Psoas muscle (tissue), 8 donors: ENCODE data around the gene NCAPD3. TPM values are rescaled to one million over a fixed set of nuclear protein-coding genes. Genes with fewer than 3 reads are reported as not detected.

Source experiments
- ATAC-seq, 4 donors: fragments of 200-7000 bp; cut with Tn5 transposase; one replicate each; pipeline ENCODE4 v1.9.1; 2020; ENCODE audit warnings: moderate library complexity in 3 of 4, mild to moderate bottlenecking in 2 of 4
- DNase-seq, 2 donors: peaks; one replicate each; pipeline ENCODE4 v3.0.0-alpha.2; 2020
- H3K27ac ChIP-seq: fragments of 200-600 bp; one replicate; pipeline ENCODE4 v1.8.0; 2022
- H3K27me3 ChIP-seq, 3 donors: fragments of 200-600 bp in 1 of 3; one replicate each; pipeline versions ENCODE4 v1.6.1 to v1.8.0; 2013 to 2022; ENCODE audit warnings: low read length in 2 of 3, mild to moderate bottlenecking in 2 of 3, moderate library complexity in 1 of 3; ENCODE audit not compliant: insufficient read depth in 3 of 3
- H3K36me3 ChIP-seq, 2 donors: fragments of 200-600 bp in 1 of 2; one replicate each; pipeline versions ENCODE4 v1.6.1 to v1.8.0; 2013 to 2022; ENCODE audit warnings: low read depth in 1 of 2, mild to moderate bottlenecking in 1 of 2, moderate library complexity in 1 of 2; ENCODE audit not compliant: insufficient read depth in 1 of 2
- H3K4me1 ChIP-seq: fragments of 200-600 bp; one replicate; pipeline ENCODE4 v1.8.0; 2022
- H3K4me3 ChIP-seq: fragments of 200-600 bp; one replicate; pipeline ENCODE4 v1.8.0; 2022; ENCODE audit warnings: mild to moderate bottlenecking
- H3K9me3 ChIP-seq: fragments of 200-600 bp; one replicate; pipeline ENCODE4 v1.8.0; 2022
- WGBS, 3 donors: extraction: QIAGEN DNeasy Blood & Tissue Kit; methylation state at CpG; one replicate each; pipeline versions ENCODE4 v1.1.6 to v1.1.7; 2013; 5-methylcytosine and 5-hydroxymethylcytosine counted together
- intact Hi-C, 2 donors: fragments of 100-400 bp; cut with DNase I; formaldehyde crosslinking; loops; one replicate each; pipeline versions ENCODE4 v1.11.0 to v1.14.2; 2022
- polyA plus RNA-seq, 3 donors: library from polyadenylated mRNA; stranded (reverse); fragments of 200-250 nt; gene quantifications; one replicate each; pipeline ENCODE4 v1.2.3, GENCODE V29; 2013
- total RNA-seq, 4 donors: library from RNA; stranded (reverse); fragmentation: NEBNext Ultra II Directional in 2 of 4; extraction: Animal tissue kit (Norgen Biotek cat#: 25700) in 2 of 4; gene quantifications; one replicate each; pipeline versions ENCODE4 v1.2.1 to v1.2.4, GENCODE V29; 2021 to 2023
- TF ChIP-seq, protein P1 (sequence below): fragments of 200-600 bp; IDR thresholded peaks from one replicate; pipeline ENCODE4 v1.8.0; 2022; ENCODE audit warnings: antibody characterized with exemption
- donor health status: healthy with polysubstance abuse.
- donor health status: DM: no; HTN: no; CAD: no; lungs with moderate emphysema.
- donor health status: Bipolar disorder and iron deficiency.
- donor health status: healthy.
- donor health status: DM: yes; HTN: yes; CAD: no.
- donor health status: DM: no; HTN: no; CAD: no.
- donor health status: DM: no; HTN: no; CAD: no.
- donor health status: DM: yes; HTN: yes; CAD: no.

The NCAPD3 gene
- total and polyA plus RNA-seq, 7 donors: 2.8 to 8.7 (median 5.5) TPM

DNA sequence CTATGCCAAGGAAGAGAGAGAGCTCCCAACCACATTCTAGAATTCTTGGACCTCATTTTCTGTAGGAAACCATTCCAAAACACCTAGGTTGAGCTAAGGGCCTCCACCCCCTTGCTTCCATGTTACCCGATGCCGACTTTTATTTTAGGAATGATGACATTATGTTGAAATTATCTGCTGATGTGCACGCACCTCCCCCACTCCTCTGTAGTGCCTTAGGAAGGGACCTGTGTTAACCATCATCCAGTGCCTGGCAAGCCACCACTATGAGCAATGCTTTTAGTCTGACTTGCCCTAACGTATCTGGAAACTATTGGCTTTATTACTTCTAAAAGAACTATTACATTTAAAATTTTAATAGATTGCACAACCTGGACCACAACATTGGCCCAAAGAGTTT is 42.1 kb downstream of the NCAPD3 start:
- DNase-seq (peak in 1 of 2 donors; percentile 39), ATAC-seq (peak in 2 of 4 donors; percentile 59 to 65)
- peaks cover 0 to 81% of the 10 kb centered on the region in 2 donors for H3K36me3 ChIP-seq
- H3K27ac ChIP-seq: no peak overlapping the region
- intact Hi-C loops: no loop called here
- 66 to 86% (median 72%) methylated on average over 4 of the region's 4 CpGs for WGBS, 3 donors
- no peaks in the 10 kb centered on the region for H3K27me3 ChIP-seq
- H3K4me3 ChIP-seq: no peak overlapping the region
- H3K9me3 ChIP-seq: no peaks in the 10 kb centered on the region
- H3K4me1 ChIP-seq: no peaks in the 10 kb centered on the region
- TF ChIP-seq, protein P1, sequence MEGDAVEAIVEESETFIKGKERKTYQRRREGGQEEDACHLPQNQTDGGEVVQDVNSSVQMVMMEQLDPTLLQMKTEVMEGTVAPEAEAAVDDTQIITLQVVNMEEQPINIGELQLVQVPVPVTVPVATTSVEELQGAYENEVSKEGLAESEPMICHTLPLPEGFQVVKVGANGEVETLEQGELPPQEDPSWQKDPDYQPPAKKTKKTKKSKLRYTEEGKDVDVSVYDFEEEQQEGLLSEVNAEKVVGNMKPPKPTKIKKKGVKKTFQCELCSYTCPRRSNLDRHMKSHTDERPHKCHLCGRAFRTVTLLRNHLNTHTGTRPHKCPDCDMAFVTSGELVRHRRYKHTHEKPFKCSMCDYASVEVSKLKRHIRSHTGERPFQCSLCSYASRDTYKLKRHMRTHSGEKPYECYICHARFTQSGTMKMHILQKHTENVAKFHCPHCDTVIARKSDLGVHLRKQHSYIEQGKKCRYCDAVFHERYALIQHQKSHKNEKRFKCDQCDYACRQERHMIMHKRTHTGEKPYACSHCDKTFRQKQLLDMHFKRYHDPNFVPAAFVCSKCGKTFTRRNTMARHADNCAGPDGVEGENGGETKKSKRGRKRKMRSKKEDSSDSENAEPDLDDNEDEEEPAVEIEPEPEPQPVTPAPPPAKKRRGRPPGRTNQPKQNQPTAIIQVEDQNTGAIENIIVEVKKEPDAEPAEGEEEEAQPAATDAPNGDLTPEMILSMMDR: no peak

DNA sequence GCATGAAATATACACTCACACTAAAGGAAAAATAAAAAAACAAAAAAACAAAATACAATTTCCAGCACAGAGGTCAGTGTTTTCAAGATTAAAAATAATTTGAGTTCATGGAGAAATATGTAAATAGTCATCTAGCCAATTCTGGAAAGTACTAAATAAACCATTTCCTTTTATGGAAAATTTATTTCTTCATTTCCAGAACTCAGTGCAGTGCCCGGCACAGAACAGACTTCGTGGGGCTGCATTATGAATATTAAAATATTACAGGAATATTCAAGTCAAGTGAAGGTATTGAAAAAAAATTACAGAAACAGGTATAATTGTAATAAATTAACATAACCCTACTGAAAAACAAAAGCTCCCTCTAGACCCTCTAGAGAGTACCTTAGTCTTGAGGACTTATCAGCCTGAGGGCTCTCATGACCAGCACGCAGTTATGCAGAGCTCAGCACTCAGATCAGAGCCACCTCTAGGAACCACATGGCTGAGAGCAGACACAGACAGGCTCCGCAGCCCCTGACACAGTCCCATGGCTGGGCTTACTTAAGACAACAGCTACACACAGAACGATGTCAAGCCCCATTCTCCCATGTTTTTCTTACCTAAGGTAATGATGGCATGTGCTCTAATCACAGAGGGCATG is 45.6 kb downstream of the NCAPD3 start:
- DNase-seq (no peak), ATAC-seq (no peak)
- intact Hi-C loops: no loop called here
- Histone ChIP-seq H3K9me3 (no peaks in the 10 kb centered on the region), H3K36me3 (peaks cover 4 to 78% of the 10 kb centered on the region in 2 donors), H3K27me3 (no peaks in the 10 kb centered on the region), H3K4me1 (no peaks in the 10 kb centered on the region), H3K4me3 (no peak overlapping the region), H3K27ac (no peak overlapping the region)
- TF ChIP-seq, protein P1: no peak
- 74 to 84% (median 77%) methylated on average over 5 of the region's 5 CpGs for WGBS, 3 donors

DNA sequence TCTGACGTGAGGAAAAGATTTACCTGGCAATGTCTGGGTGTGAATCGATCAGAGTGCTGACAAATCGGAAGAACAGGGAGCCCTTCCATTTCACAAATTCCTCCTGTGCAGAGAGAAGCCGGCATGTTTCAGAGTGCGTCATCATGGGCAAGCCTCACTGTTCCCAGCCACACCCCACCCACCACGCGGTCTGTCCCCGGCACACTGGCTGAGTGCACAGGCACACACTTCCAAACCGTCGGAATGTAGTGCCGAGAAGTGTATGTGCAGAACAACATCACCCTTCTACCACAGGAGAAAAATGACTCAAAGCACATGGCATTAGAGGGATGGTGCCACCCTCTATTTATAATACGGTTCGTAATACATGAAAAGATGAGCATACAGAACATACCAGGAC is 47.5 kb downstream of the NCAPD3 start:
- Histone ChIP-seq H3K27ac (no peak overlapping the region), H3K4me3 (no peak overlapping the region), H3K36me3 (peaks cover 4 to 82% of the 10 kb centered on the region in 2 donors), H3K9me3 (no peaks in the 10 kb centered on the region), H3K4me1 (no peaks in the 10 kb centered on the region), H3K27me3 (no peaks in the 10 kb centered on the region)
- TF ChIP-seq, protein P1: no peak
- 93 to 96% (median 95%) methylated on average over 13 of the region's 13 CpGs for WGBS, 3 donors
- DNase-seq (no peak), ATAC-seq (no peak)
- intact Hi-C loops: no loop called here

DNA sequence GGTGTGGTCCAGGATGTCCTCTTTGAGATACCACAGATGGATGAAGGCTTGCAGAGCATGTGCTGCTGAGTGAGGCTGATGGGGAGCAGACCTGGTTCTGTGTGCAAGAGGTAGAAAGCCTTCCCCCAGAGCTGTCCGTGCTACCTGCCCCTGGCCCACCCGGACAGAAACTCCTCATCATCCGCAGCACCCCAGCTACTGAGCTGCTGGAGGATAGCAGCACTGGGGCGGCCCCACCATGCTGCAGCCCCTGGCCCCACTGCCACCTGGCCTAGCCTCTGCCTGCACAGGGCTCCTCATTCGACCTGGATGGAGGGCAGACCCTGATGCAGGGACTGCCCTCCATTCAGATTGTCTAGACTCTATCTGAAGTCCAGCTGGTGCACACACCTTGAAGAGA is 50.5 kb downstream of the NCAPD3 start:
- WGBS, 3 donors: 95 to 100% (median 98%) methylated on average over 4 to 5 of the region's 5 CpGs
- no peak for ATAC-seq
- H3K36me3 ChIP-seq: peaks cover 4 to 74% of the 10 kb centered on the region in 2 donors
- TF ChIP-seq, protein P1: no peak
- H3K9me3 ChIP-seq: no peaks in the 10 kb centered on the region
- H3K27ac ChIP-seq: no peak overlapping the region
- no peak for DNase-seq
- intact Hi-C loops: no loop called here
- no peak overlapping the region for H3K4me3 ChIP-seq
- H3K27me3 ChIP-seq: no peaks in the 10 kb centered on the region
- H3K4me1 ChIP-seq: no peaks in the 10 kb centered on the region

DNA sequence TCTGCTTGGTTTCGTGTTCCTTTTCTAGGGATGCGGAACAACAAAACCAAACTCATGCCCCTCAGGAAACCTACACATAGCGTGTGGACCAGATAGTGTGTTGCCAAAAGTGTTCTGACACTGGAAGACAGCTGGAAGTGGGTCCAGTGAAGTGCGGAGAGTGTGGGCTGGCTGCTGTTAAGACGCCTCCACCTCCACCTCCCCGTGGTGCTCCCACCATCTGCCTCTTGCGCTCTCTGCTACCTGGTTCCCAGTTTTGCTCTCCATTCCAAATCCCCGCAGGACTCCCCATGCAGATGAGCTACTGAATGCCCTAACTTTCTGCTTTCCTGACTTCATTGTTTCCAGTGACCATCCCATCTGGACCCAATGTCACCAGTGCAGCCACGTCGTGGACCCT is 51.8 kb downstream of the NCAPD3 start:
- ATAC-seq: no peak
- intact Hi-C loops: no loop called here
- Histone ChIP-seq H3K4me3 (no peak overlapping the region), H3K27me3 (no peaks in the 10 kb centered on the region), H3K4me1 (no peaks in the 10 kb centered on the region), H3K9me3 (no peaks in the 10 kb centered on the region), H3K27ac (no peak overlapping the region), H3K36me3 (peaks cover 4 to 66% of the 10 kb centered on the region in 2 donors)
- WGBS, 3 donors: 96 to 98% (median 97%) methylated on average over 10 of the region's 10 CpGs
- DNase-seq: no peak
- TF ChIP-seq, protein P1: no peak
